ENCODE measurements around the gene ETV7.
"Not testable (repeated sequence)": the region's sequence is repeated elsewhere in the genome, so short reads cannot be mapped to it uniquely, and the experiment has no call there.

The ETV7 gene

DNA sequence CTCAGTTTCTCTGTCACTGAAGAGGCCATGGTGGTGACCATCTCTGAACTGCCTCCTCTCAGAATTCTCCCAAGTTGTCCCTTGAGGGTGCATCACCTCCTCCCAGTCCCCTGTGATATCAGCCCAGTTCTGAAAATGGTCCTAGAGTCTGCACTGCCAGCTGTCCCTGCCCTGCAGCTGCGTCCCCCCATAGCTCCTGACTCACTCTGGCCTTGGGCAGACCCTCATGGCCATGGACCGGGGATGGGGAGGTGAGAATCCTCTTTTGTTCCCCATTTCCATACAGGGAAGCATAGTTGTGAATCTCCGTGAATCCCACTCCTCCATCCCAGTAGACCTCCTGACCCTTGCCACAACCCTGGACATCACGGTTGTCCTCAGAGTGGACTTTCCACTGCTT is 4.5 kb downstream of the ETV7 start:
- DNase-seq: no peak

DNA sequence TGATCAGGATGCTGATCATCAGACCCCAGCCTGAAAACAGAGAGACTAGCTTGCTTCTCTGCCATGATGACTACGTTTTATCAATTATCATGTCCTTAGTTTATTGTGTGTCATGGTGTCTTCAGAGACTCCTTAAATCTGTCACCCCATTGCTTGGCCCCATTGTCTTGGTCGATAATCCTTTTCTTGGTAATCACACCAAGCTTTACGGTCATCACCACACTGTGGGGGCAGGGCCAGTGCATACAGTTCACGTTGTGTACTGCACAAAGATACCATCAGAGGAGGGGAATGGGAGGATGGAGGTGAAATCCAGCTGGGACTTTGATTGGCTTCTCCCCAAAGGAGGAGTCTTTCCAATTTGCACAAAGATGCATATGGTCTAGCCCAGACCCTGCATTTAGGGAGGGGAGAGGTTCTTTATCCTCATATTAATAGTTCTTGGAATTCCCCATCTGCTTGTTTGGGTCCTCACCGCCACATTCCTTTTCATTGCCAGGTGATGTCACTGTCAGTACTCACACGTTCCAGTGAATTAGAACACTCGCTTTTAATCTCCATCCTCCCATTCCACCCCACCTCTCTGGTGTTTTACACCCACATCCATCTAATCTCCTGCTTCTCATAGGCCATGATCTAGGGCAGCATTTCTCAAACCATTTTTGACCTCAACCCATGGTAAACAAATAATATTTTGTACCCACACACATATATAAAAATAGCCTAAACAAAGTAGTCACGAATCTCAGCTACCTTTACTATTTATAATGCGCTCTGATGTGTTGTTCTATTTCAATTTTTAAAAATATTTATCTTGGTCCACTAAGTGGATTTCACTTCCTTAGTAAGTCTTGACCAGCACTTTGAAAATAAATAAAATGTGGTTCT is 5.7 kb downstream of the ETV7 start:
- DNase-seq: no peak

DNA sequence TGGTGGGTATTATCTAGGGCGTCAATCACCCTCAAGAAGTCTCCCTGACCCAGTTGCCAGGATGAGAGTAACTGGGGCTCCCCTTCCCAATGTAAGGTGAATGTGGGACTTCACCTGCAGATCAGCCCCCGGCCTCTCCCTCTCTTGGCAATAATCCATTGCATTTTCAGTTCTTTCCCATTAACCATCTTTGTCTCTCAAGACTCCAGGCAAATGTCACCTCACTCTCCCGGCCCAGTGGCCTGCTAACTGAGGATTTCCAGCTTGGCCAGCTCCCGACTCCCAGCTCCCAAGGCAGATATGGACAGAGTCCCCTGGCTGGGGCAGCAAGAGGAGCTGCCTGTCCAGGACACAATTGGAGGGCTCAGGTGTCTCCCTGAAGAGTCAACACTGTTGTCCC is 7.3 kb downstream of the ETV7 start:
- DNase-seq: no peak

DNA sequence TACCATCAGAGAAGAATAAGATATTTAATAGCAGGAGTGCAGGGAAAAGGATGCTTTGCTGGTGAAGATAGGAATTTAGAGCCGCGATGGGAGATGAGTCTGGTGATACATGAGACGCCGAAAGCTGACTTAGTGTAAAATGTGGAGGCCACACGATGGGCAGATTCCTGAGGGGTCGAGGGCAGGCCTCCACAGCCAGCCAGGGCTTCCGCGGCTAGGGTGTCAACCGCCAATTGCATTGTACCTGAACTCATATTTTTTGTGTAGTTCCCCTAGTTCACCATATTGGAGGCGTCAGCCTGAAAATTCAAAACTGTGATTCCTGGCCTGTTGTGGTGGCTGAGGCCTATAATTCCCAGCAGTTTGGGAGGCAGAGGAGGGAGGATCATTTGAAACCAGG is 8.5 kb downstream of the ETV7 start:
- no peak for DNase-seq

DNA sequence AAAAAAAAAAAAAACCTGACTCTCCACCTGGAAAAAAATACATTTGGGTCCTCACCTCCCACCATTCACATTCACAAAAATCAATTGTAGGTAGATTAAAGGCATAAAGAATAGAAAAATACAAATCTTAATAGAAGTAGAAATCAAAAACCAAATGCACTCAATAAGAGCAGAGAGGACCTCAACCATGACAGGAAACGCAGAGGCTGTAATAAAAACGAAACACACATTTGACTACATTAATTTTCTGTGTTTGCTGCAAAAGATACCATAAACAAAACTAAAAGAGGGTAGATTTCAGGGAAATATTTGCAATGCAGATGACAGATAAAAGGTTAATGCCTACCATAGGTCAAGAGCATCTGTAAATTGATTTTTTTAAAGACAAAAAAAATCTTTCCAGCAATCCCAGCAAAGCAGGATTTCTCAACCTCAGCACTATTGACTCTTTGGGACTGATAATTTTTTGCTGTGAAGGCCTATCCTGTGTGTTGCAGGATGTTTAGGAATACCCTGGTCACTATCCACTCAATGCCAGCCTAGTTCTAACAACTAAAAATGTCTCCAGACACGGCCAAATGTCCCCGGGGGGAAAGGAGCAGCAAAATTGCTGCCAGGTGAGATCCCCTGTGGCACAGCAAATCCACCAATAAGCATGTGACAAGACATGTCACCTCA is 9.1 kb downstream of the ETV7 start:
- no peak for DNase-seq

DNA sequence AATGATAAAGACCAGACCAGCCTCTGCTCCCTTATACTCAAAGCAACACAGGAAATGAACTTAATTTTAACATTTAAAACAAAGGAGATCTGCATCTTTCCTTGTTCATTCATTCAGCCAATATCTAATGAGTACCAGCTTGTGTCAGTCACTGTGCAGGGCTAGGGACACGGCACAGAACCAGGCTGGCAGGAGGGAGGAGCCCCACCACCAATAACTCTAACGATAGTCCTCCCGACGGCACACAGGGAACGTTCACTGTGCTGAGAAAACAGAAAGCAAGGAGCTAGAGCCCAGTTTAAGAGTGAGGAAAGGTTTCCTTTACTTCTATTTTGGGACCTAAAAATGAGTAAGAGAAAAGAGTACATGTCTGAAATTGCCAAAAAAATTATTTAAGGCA is 9.9 kb downstream of the ETV7 start:
- no peak for DNase-seq

DNA sequence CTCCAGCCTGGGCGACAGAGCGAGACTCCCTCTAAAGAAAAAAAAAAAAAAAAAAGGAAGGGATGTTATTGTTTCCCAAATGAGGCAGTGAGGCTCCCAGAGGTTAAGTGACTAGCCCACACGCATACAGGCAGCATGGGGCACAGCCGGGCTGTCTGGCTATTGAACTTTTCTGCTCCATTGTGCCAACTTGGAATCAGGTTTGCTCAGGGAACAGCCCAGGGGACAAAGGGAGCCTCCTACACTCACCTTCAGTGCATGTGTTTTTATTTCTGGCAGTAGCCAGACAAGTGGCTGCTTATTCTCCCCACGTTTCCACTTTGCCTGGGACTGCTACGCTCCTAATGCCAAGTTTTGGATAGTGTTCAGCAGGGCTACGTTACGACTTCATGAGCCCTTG is 10.7 kb downstream of the ETV7 start:
- DNase-seq: no peak

DNA sequence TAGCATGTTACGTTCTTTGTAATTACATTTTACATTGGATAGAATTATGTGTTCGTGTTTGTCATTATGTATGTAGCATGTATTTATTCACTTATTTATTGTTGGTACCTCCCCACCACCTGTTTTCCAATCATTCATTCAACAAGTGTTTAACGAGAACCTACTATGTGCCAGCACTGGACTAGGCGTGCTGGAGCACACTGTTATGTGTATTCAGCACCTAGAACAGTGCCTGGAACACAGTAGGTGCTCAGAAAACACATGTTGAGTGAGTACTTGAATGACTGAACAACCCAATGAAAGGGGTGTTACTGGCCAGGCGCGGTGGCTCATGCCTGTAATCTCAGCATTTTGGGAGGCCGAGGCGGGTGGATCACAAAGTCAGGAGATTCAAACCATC is 11.3 kb downstream of the ETV7 start:
- no peak for DNase-seq

DNA sequence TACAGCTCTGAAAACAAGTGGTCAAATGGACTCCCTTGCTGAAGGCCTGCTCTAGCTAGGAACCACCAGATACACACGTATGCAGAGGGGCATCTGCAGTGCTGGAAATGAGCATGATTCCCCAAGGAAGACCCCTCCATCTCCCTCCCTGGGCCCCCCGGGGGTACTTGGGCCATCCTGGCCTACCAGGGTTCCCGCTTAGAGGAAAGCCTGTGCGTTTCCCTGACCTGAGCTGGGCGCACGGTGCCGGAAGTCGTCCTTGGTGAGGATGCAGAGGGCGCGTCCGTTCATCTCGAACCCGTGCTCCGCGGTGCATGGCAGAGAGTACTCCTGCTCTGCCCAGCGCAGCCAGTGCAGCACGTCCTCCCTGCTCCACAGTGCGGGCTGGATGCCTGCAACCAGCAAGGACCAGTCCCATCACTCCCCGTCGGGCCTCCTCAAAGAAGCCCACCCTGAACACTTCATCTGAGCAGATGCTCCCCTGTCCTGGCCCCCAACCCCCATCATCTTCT is 11.8 kb downstream of the ETV7 start:
- DNase-seq: no peak

DNA sequence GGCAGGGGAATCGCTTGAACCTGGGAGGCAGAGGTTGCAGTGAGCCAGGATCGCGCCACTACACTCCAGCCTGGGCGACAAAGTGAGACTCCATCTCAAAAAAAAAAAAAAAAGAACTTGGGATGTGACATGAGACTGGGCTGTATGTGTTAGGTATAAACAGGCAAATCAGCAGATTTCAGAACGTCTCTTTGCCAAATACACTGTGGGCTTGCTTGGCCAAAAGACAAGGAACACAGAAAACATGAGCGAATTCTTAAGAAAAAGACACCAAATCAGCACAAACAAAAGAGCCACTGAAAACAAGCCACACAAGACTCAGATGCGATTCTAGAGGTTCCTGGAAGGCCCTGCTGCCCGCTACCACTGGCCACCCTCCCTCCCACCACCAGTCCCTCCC is 12.5 kb downstream of the ETV7 start:
- DNase-seq: no peak

DNA sequence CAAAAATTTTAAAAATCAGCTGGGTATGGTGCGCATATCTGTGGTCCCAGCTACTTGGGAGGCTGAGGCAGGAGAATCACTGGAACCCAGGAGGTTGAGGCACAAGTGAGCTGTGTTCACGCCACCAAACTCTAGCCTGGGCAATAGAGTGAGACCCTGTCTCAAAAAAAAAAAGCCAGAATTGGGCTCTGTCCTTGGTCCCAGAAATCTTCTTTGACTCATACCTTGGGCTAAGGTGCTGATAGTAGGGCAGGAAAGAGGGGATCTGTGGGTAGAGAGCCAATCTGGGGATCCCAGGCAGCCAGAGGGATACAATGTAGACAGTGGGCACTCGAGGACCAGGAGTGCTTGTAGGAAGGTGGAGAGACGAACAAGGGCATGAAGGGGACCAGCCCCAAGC is 13.3 kb downstream of the ETV7 start:
- DNase-seq: no peak

DNA sequence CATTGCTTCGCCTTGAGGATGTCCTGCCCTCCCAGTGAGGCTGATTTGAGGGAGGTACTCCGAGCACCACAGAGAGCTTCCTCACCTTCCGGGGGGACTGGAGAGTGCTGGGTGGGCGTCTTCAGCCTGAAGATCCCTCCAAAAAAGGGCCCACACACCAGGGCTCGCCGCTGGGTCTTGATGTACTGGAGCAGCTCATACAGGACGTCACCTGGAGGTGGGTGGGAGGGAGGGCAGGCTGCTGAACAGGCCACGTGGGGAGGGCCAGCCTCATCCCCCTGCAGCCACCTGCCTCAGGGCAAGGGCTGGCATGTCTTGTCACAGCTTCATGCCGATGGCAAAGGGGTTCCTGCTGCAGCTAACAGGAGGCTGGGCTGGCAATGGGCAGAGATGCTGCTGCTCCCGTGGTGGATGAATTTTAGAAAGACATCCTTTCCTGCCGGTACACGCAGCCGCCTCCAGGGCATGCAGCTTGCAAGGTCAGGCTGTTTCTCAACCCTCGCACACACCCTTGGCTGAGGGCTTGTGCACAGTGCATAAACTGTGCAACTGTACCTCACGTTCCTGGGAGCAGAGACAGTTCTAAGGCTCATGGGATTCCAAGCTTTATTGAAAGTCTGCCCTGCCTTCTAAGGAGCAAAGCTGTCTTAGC is 14.0 kb downstream of the ETV7 start:
- DNase-seq: no peak

DNA sequence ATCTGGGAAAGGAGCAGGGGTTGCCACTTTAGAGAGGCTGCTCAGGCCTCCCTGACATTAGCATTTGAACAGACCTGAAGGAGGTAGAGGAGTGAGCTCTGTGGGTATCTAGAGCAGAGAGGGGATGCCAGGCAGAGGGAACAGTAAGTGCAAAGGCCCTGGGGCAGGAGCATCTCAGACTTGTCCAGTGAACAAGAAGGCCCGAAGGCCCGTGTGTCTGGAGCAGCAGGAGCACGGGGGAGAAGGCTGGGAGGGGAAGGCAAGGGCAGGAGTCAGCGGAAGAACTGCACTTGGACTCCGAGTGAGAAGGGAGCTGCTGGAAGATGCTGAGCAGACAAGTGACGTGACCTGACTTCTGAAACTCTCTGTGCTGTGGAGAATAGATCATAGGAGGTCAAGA is 15.4 kb downstream of the ETV7 start:
- no peak for DNase-seq

DNA sequence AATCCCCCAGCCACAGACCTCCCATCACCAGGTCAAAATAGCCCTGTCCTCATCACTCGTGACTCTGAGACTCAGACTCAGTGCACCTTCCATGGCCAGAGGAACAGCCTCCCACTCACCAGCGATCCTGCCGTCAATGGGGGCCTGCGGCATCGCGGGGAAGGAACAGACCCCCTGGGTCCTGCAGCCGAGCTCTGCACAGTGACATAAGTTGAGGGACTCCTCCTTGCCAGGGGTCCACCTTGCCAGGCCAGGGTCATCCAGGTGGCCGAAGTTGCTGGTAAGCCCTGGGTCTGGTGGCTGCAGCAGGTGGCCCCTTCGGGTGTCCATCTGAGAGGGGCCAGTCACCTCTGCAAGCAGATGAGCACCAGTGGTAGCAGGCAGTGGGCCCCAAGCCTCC is 16.3 kb downstream of the ETV7 start:
- DNase-seq: no peak

DNA sequence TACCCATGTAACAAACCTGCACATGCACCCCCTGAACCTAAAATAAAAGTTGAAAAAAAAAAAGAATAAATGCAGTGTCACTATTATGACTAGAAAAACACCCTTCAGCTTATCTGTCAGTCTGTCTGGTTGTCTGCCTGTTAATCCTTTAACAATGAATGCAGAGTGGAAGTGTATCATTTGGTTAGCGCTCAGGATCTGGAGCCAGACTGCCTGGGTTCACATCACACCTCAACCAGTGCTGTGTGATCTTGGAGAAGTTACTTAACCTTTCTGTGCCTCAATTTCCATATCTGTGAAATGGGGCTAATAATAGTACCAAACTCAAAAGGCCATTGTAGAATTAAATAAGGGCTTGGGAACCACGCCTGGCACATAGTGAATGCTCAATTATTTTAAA is 16.8 kb downstream of the ETV7 start:
- no peak for DNase-seq

DNA sequence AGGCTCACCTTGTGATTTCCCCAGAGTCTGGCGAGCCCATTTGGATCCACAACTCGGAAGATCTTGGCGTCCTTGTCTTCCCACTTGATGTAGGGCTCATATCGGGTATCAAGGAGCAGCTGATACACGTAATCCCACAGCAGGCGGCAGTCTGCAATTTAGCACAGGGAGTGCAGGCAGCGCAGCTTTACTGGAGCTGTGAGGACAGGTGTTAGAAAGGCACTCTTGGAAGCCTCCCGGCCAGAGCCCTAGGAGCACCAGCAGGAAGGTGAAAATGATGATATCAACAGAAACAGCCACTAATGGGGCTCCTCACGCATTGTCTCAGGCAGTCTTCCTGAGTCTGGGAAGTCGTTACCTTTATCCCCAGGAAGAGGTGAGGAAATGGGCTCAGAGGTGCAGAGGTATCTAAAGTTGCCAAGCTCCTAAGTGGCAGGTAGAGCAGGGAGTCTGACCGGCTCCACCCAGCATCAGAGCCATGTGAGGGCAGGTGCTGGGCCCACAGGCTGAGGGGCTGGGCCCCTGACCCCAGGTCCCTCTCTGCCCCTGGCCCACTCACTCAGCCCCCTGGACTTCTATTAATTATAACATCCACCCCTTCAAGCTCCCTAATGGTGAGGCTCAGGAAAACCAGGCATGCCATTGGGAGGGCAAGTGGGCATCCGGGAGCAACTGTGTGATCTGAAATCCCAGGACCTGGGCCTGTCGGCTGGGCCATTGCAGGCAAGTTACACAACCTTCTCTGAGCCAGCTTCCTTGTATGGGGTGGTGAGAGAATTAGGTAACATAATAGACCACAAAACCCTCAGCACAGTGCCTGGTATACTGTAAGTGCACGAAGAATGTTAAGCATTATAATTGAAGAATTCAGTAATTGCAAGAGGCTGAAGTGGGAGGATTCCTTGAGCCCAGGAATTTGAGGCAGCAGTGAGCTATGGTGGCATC is 18.3 kb downstream of the ETV7 start:
- no peak for DNase-seq

DNA sequence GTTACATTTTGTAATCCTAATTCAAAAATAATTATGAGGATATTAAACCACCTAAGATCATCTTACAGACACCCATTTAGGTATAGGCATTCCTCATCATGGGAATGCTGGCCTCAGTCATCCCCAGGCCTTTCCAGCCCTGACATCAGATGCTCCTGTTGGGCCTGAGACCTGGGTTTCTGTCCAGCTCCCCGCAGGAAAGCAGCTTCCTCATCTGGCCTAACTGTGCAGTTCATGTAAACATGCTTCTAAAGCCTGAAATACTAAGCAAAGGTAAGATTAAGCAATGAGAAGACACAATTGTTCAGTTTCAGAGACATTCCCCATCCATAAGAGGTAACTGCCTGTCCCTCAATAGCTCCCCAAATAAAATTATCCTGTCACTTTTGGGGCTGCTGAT is 19.0 kb downstream of the ETV7 start:
- no peak for DNase-seq

DNA sequence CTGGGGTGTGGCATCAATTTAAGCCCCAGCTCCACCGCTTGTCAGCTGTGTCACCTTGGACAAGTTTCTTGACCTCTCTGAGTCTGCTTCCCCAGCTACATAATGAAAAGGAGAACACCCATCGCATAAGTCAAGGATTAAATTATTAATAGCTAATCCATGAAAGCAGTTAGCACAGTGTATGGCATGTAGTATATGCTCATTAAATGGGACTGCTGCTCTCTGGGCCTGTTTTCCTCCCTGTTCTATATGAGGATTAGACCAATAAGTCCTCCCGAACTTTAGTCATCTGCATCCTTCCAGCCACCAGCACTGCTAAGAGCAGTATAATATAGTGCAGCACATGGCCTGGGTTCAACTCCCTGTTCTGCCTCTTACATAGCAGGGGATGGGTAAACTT is 19.7 kb downstream of the ETV7 start:
- no peak for DNase-seq

DNA sequence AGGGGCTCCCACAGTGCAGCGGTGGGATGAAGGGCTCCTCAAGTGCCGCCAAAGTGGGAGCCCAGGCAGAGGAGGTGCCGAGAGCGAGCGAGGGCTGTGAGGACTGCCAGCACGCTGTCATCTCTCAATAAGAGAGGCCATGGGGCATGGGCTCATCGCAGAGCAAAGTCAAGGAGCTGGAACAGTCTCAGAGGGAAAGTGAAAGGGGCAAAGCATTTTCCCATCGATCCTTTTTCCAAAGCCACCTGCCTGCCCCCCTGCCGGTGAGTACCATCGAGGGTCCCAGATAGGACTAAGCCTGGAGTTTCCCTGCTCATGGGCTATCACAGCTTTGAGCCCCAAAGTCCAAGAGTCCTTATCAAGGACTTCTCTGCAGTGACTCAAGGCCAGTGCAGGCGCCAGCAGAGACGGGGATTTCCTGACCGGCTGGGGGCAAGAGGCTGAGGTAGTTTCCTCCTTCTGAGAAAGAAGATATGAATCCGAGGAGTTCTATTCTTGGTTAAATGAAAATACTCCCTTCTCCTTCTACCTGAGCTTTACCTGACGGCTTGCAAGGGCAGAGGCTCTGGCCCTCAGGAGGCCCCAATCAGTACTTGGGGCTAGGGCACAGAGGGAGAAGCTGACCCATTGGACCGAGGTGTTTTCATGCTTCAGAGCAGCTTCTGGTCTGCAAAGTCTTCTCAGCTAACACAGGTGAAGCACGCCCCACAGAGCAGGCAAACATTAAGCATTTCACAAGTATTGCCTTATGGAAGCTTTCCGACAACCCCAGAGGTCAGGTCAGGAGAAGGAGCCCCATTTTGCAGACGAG is 22.6 kb downstream of the ETV7 start:
- DNase-seq: no peak

DNA sequence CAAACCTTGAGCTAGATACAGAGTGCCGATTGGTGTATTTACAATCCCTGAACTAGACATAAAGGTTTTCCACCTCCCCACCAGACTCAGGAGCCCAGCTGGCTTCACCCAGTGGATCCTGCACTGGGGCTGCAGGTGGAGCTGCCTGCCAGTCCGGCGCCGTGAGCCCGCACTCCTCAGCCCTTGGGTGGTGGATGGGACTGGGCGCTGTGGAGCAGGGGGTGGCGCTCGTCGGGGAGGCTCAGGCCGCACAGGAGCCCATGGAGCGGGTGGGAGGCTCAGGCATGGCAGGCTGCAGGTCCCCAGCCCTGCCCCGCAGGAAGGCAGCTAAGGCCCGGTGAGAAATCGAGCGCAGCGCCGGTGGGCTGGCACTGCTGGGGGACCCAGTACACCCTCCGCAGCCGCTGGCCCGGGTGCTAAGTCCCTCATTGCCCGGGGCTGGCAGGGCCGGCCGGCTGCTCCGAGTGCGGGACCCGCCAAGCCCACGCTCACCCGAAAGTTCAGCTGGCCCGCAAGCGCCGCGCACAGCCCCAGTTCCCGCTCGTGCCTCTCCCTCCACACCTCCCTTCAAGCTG is 23.3 kb downstream of the ETV7 start:
- not testable (repeated sequence) for DNase-seq

DNA sequence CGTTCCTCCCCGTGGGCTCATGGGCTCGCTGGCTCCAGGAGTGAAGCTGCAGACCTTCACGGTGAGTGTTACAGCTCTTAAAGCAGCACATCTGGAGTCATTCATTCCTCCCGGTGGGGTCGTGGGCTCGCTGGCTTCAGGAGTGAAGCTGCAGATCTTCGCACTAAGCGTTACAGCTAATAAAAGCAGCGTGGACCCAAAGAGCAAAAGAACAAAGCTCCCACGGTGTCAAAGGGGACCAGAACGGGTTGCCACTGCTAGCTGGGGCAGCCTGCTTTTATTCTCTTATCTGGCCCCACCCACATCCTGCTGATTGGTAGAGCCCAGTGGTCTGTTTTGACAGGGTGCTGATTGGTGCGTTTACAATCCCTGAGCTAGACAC is 24.1 kb downstream of the ETV7 start:
- not testable (repeated sequence) for DNase-seq
